GM18520 (cell line): ENCODE results near the gene GOLGA7B.

Source experiments
- ATAC-seq: cut with Tn5 transposase; IDR thresholded peaks from one replicate; pipeline ENCODE4 v1.9.1; 2021; ENCODE audit not compliant: unreplicated experiment

Gene GOLGA7B

GRCh38 chr10:97916586-97916985 is 66.9 kb downstream of the GOLGA7B start:
- no peak for ATAC-seq

- no peak for ATAC-seq
These were observed 69.4 kb downstream of the GOLGA7B start for GRCh38 chr10:97919012-97919411.

- ATAC-seq, result no peak
These were observed 71.2 kb downstream of the GOLGA7B start for GRCh38 chr10:97920865-97921264.
